ENCODE results near the gene MAG.
"Not testable (repeated sequence)": the region's sequence is repeated elsewhere in the genome, so short reads cannot be mapped to it uniquely, and the experiment has no call there.

Gene MAG

GRCh38 chr19:35360081-35360480, 68.1 kb downstream of the MAG start:
- not testable (repeated sequence) for H3K36me3 ChIP-seq (ENCODE audit: control insufficient read depth in 1 of 2, insufficient read depth in 2 of 2, low read length in 2 of 2); H3K9me3 ChIP-seq (ENCODE audit: control insufficient read depth in 1 of 2, low read length in 2 of 2); H3K9ac ChIP-seq (ENCODE audit: low read depth in 1 of 2, low read length in 2 of 2); H3K4me1 ChIP-seq (ENCODE audit: control insufficient read depth in 1 of 2, insufficient read depth in 2 of 2, low read length in 2 of 2); H3K27me3 ChIP-seq (ENCODE audit: control insufficient read depth in 1 of 2, insufficient read depth in 2 of 2, low read length in 2 of 2); H3K27ac ChIP-seq (ENCODE audit: low read depth, low read length); H3K4me3 ChIP-seq (ENCODE audit: low read depth in 1 of 2, low read length in 2 of 2)

GRCh38 chr19:35360880-35361420, 69.0 kb downstream of the MAG start:
- Histone ChIP-seq H3K27ac (ENCODE audit: low read depth, low read length) (no peak overlapping the region), H3K27me3 (ENCODE audit: control insufficient read depth in 1 of 2, insufficient read depth in 2 of 2, low read length in 2 of 2) (no peaks in the 10 kb centered on the region), H3K9me3 (ENCODE audit: control insufficient read depth in 1 of 2, low read length in 2 of 2) (no peaks in the 10 kb centered on the region), H3K9ac (ENCODE audit: low read depth in 1 of 2, low read length in 2 of 2) (no peak overlapping the region), H3K4me1 (ENCODE audit: control insufficient read depth in 1 of 2, insufficient read depth in 2 of 2, low read length in 2 of 2) (no peaks in the 10 kb centered on the region), H3K4me3 (ENCODE audit: low read depth in 1 of 2, low read length in 2 of 2) (no peak overlapping the region), H3K36me3 (ENCODE audit: control insufficient read depth in 1 of 2, insufficient read depth in 2 of 2, low read length in 2 of 2) (no peaks in the 10 kb centered on the region)

DNA sequence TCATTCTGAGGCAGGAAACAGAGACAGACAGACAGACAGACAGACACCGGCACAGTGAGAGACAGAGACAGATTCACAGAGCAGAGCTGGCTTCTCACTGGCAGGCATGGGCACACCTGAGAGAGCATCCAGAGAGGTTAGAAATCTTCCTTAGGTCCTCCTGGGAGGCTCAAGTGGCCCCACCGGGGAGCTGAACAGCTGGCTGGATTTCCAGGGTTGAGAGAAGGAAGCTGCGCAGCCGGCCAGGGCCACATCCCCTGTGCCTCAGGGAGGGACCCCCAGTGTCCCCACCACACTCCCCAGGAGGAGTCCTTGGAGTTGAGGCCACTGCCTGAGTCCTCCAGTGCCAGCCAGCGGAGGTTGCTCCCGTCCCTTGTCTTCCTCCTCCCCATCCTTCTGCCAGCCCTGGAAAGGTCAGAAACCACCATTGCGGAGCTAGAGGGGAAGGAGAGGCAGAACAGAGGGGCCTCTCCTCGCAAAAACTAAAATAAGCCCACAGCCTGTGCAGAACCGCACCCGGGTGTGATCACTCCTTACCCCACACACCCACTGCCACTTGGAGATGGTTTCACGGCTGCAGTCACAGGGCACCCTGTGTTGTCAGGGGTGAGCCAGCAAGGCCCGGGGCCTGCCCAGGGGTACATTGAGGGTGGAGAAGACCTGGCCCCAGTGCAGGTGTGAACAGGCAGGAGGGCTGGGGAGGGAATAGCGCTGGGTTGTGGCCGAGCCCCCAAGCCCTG, 70.5 kb downstream of the MAG start:
- Histone ChIP-seq H3K9me3 (ENCODE audit: control insufficient read depth in 1 of 2, low read length in 2 of 2) (no peaks in the 10 kb centered on the region), H3K27me3 (ENCODE audit: control insufficient read depth in 1 of 2, insufficient read depth in 2 of 2, low read length in 2 of 2) (no peaks in the 10 kb centered on the region), H3K27ac (ENCODE audit: low read depth, low read length) (no peak overlapping the region), H3K9ac (ENCODE audit: low read depth in 1 of 2, low read length in 2 of 2) (no peak overlapping the region), H3K36me3 (ENCODE audit: control insufficient read depth in 1 of 2, insufficient read depth in 2 of 2, low read length in 2 of 2) (no peaks in the 10 kb centered on the region), H3K4me1 (ENCODE audit: control insufficient read depth in 1 of 2, insufficient read depth in 2 of 2, low read length in 2 of 2) (no peaks in the 10 kb centered on the region), H3K4me3 (ENCODE audit: low read depth in 1 of 2, low read length in 2 of 2) (no peak overlapping the region)

DNA sequence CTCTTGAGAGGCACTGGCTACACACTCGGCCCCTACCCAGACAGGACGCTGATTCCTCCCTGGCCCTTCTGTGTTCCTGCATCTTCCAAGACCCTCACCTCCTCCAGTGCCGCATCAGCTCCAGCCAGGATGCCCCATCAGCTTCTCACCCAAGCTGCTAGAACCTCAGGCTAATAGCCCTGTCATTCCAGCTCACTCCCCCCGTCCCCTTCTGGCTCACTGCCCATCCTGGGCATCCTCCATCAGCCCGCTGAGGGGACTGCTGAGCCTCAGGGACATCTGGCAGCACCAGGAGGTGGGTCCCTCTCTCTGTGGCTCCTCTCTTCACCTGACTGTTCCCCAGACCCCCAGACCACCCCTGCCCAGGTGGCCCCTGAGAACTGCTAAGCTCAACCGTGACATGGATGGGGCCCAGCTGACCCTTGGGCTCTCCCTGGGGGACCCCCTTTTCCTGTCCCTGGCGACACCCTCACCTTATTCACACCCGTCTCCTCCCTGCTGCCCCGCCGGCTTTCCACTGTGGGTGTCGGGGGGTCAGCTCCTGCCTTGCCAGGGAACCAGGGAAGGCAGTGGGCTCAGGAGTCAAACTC, 71.1 kb downstream of the MAG start:
- no peaks in the 10 kb centered on the region for H3K9me3 ChIP-seq (ENCODE audit: control insufficient read depth in 1 of 2, low read length in 2 of 2)
- no peaks in the 10 kb centered on the region for H3K27me3 ChIP-seq (ENCODE audit: control insufficient read depth in 1 of 2, insufficient read depth in 2 of 2, low read length in 2 of 2)
- H3K27ac ChIP-seq (ENCODE audit: low read depth, low read length): no peak overlapping the region
- H3K9ac ChIP-seq (ENCODE audit: low read depth in 1 of 2, low read length in 2 of 2): no peak overlapping the region
- no peaks in the 10 kb centered on the region for H3K36me3 ChIP-seq (ENCODE audit: control insufficient read depth in 1 of 2, insufficient read depth in 2 of 2, low read length in 2 of 2)
- H3K4me3 ChIP-seq (ENCODE audit: low read depth in 1 of 2, low read length in 2 of 2): no peak overlapping the region
- H3K4me1 ChIP-seq (ENCODE audit: control insufficient read depth in 1 of 2, insufficient read depth in 2 of 2, low read length in 2 of 2): no peaks in the 10 kb centered on the region

Data from duodenal mucosa (tissue), 2 donors.